ENCODE results near the gene XCR1. TPM values are rescaled to one million over a fixed set of nuclear protein-coding genes. Genes with fewer than 3 reads are reported as not detected.

Gene XCR1
- total RNA-seq, 2 experiments from 2014 or later: not detected

GRCh38 chr3:45968706-45969105 is 58.6 kb downstream of the XCR1 start:
- peaks cover 62% of the 10 kb centered on the region for H3K4me1 Mint-ChIP-seq (ENCODE audit: low read depth)
- no peak for TF ChIP-seq CTCF (IDR thresholded peaks at IDR 0.05)
- no peaks in the 10 kb centered on the region for H3K27me3 Mint-ChIP-seq
- CTCF ChIA-PET: interaction anchor here (0.7 to 14.2 kb wide), 7 partner anchors 12 to 232 kb away, joined by 3 to 136 read pairs (median 4); partner anchors contain the start of gene CXCR6
- H3K9me3 Mint-ChIP-seq: no peaks in the 10 kb centered on the region
- H3K36me3 Mint-ChIP-seq (ENCODE audit: low read depth): peaks cover 75% of the 10 kb centered on the region
- ATAC-seq (no peak), DNase-seq (no peak)
- intact Hi-C loops (cut with micrococcal nuclease): no loop called here
- H3K27ac Mint-ChIP-seq: no peak overlapping the region
- POLR2A ChIA-PET: interaction anchor here (0.9 to 5.2 kb wide), 7 partner anchors 8 to 96 kb away, joined by 3 to 38 read pairs (median 4); partner anchors contain the start of gene FYCO1
- no peak overlapping the region for H3K4me3 Mint-ChIP-seq

GRCh38 chr3:45968149-45968548 is 59.1 kb downstream of the XCR1 start:
- Mint-ChIP-seq H3K27me3 (no peaks in the 10 kb centered on the region), H3K9me3 (no peaks in the 10 kb centered on the region), H3K36me3 (ENCODE audit: low read depth) (peaks cover 80% of the 10 kb centered on the region), H3K4me3 (no peak overlapping the region), H3K27ac (no peak overlapping the region), H3K4me1 (ENCODE audit: low read depth) (peaks cover 64% of the 10 kb centered on the region)
- intact Hi-C loops (cut with micrococcal nuclease): no loop called here
- no peak for TF ChIP-seq CTCF (IDR thresholded peaks at IDR 0.05)
- DNase-seq (no peak), ATAC-seq (no peak)
- ChIA-PET POLR2A (interaction anchor here (0.9 to 5.2 kb wide), 10 partner anchors 9 to 97 kb away, joined by 3 to 38 read pairs (median 5); partner anchors contain the start of gene FYCO1), CTCF (interaction anchor here (1.1 to 14.2 kb wide), 6 partner anchors 7 to 232 kb away, joined by 3 to 136 read pairs (median 10); partner anchors contain the start of gene CXCR6)

- intact Hi-C loops (cut with micrococcal nuclease): no loop called here
- no peak for DNase-seq
- H3K9me3 Mint-ChIP-seq: no peaks in the 10 kb centered on the region
- no peak for ATAC-seq
- no peak for TF ChIP-seq CTCF (IDR thresholded peaks at IDR 0.05)
- ChIA-PET POLR2A (interaction anchor here (0.9 to 5.2 kb wide), 8 partner anchors 9 to 97 kb away, joined by 3 to 38 read pairs (median 7); no protein-coding TSS in a partner anchor), CTCF (interaction anchor here (1.1 to 14.2 kb wide), 8 partner anchors 8 to 233 kb away, joined by 3 to 136 read pairs (median 8); partner anchors contain the start of gene CXCR6)
- peaks cover 65% of the 10 kb centered on the region for H3K4me1 Mint-ChIP-seq (ENCODE audit: low read depth)
- H3K27ac Mint-ChIP-seq: no peak overlapping the region
- no peak overlapping the region for H3K4me3 Mint-ChIP-seq
- H3K36me3 Mint-ChIP-seq (ENCODE audit: low read depth): peaks cover 80% of the 10 kb centered on the region
- no peaks in the 10 kb centered on the region for H3K27me3 Mint-ChIP-seq
Observed at GRCh38 chr3:45967724-45968123, 59.6 kb downstream of the XCR1 start.

Other genes with a start within 250 kb of the XCR1 start
- not detected for gene SLC6A20, start 230.9 kb downstream of the XCR1 start, total RNA-seq
- 1 to 10 TPM; 4.7 TPM for gene LZTFL1, start 185.4 kb downstream of the XCR1 start, total RNA-seq
- under 1 TPM; 0.20 TPM for gene CCR9, start 140.9 kb downstream of the XCR1 start, total RNA-seq
- 1 to 10 TPM; 3.2 to 3.4 TPM for gene CXCR6, start 84.0 kb downstream of the XCR1 start, total RNA-seq
- gene FYCO1, start 31.7 kb downstream of the XCR1 start, total RNA-seq: 10 to 100 TPM; 14.1 to 14.5 TPM
- gene CCR1, start 180.8 kb upstream of the XCR1 start, total RNA-seq: 1 to 10 TPM in 1 of 2 experiments, under 1 TPM in 1; 0.67 to 1.1 TPM
- gene CCR3, start 215.0 kb upstream of the XCR1 start, total RNA-seq: not detected

Data from activated CD8-positive, alpha-beta T cell treated with anti-CD3 and anti-CD28 coated beads for 36 hours (primary cell).